Stimulated activated CD8-positive, alpha-beta memory T cell treated with anti-CD3 and anti-CD28 coated beads, Interleukin-4, amount 100 ng/mL, for 48 hours (primary cell): ENCODE results near the gene NCKAP5.

ENCODE experiments used
- DNase-seq: peaks from one replicate; pipeline ENCODE4 v3.0.0-alpha.2; 2020

The NCKAP5 gene

GRCh38 chr2:133568172-133568571 lies at the start of gene NCKAP5:
Gene NCKAP5 (minus strand): TSS chr2:133568463. CDS start chr2:133517526, 50,937 bp downstream.
- DNase-seq = no peak

- DNase-seq = no peak
These were observed 41.4 kb upstream of the NCKAP5 start for GRCh38 chr2:133609664-133610063.

GRCh38 chr2:133608291-133608690 lies 40.0 kb upstream of the NCKAP5 start:
- no peak for DNase-seq

GRCh38 chr2:133607679-133608078 lies 39.4 kb upstream of the NCKAP5 start:
- no peak for DNase-seq

GRCh38 chr2:133606616-133607015 lies 38.4 kb upstream of the NCKAP5 start:
- DNase-seq = no peak

GRCh38 chr2:133605766-133606137 lies 37.5 kb upstream of the NCKAP5 start:
- DNase-seq = no peak

GRCh38 chr2:133605011-133605765 lies 36.9 kb upstream of the NCKAP5 start:
- no peak for DNase-seq

- DNase-seq = no peak
These were observed 34.8 kb upstream of the NCKAP5 start for GRCh38 chr2:133603109-133603508.

- DNase-seq = no peak
These were observed 34.3 kb upstream of the NCKAP5 start for GRCh38 chr2:133602538-133602937.

GRCh38 chr2:133600266-133600928 lies 32.1 kb upstream of the NCKAP5 start:
- DNase-seq = no peak

GRCh38 chr2:133599811-133600210 lies 31.5 kb upstream of the NCKAP5 start:
- DNase-seq = no peak

GRCh38 chr2:133599211-133599803 lies 31.0 kb upstream of the NCKAP5 start:
- DNase-seq = no peak

- DNase-seq = no peak
These were observed 30.5 kb upstream of the NCKAP5 start for GRCh38 chr2:133598769-133599168.

GRCh38 chr2:133596701-133597393 lies 28.6 kb upstream of the NCKAP5 start:
- no peak for DNase-seq

- no peak for DNase-seq
These were observed 22.9 kb upstream of the NCKAP5 start for GRCh38 chr2:133591164-133591563.

GRCh38 chr2:133589456-133589855 lies 21.2 kb upstream of the NCKAP5 start:
- no peak for DNase-seq

- DNase-seq = no peak
These were observed 19.9 kb upstream of the NCKAP5 start for GRCh38 chr2:133588144-133588543.

GRCh38 chr2:133586978-133587377 lies 18.7 kb upstream of the NCKAP5 start:
- DNase-seq = no peak

GRCh38 chr2:133581010-133581760 lies 12.9 kb upstream of the NCKAP5 start:
- DNase-seq = no peak

GRCh38 chr2:133579274-133579673 lies 11.0 kb upstream of the NCKAP5 start:
- no peak for DNase-seq

- DNase-seq = no peak
These were observed 8.5 kb upstream of the NCKAP5 start for GRCh38 chr2:133576714-133577113.

- no peak for DNase-seq
These were observed 6.4 kb upstream of the NCKAP5 start for GRCh38 chr2:133574620-133575019.

GRCh38 chr2:133574186-133574585 lies 5.9 kb upstream of the NCKAP5 start:
- DNase-seq = no peak
